Measurements from ENCODE around the gene ZNF783.

The ZNF783 gene

DNA sequence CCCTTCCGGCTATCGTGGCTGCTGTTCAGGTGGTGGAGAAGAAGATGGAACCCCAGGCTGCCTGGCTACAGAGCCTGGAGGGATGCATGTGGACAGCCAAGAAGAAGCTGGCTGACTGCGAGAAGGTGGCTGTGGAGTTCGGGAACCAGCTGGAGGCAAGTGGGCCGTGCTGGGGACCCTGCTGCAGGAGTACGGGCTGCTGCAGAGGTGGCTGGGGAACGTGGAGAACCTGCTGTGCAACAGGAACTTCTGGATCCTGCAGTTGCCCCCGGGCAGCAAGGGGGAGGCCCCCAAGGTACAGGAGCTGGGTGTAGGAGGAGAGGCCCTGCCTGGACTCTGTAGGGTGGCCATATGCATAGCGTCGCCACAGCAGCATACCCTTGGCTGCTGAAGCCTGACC lies 25.6 kb downstream of the ZNF783 start:
- Histone ChIP-seq H3K9me2 (replicated peaks; ENCODE audit: insufficient read depth, low read length) (no peaks in the 10 kb centered on the region), H3K4me2 (ENCODE audit: low read depth, low read length) (no peak overlapping the region), H3K79me2 (ENCODE audit: low read length) (0 out of 2 replicates have a peak, but pooled peaks cover 5% of the 10 kb centered on the region), H2AFZ (ENCODE audit: low read length) (no peak overlapping the region), H3K27ac (ENCODE audit: low read length) (no peak overlapping the region), H4K20me1 (ENCODE audit: insufficient read depth, low read length) (no peaks in the 10 kb centered on the region), H3K9ac (ENCODE audit: low read length) (no peak overlapping the region), H3K27me3 (replicated peaks; ENCODE audit: insufficient read depth, low read length) (no peaks in the 10 kb centered on the region), H3K9me3 (replicated peaks; ENCODE audit: insufficient read depth, low read length) (no peaks in the 10 kb centered on the region), H3K4me1 (ENCODE audit: low read length) (peaks cover 29% of the 10 kb centered on the region), H3K36me3 (replicated peaks; ENCODE audit: insufficient read depth, low read length) (no peaks in the 10 kb centered on the region), H3K4me3 (ENCODE audit: low read length) (no peak overlapping the region), H3F3A (ENCODE audit: insufficient read depth, low read length) (peaks cover 17% of the 10 kb centered on the region)
- DNase-seq: no peak
- TF ChIP-seq, protein P1, sequence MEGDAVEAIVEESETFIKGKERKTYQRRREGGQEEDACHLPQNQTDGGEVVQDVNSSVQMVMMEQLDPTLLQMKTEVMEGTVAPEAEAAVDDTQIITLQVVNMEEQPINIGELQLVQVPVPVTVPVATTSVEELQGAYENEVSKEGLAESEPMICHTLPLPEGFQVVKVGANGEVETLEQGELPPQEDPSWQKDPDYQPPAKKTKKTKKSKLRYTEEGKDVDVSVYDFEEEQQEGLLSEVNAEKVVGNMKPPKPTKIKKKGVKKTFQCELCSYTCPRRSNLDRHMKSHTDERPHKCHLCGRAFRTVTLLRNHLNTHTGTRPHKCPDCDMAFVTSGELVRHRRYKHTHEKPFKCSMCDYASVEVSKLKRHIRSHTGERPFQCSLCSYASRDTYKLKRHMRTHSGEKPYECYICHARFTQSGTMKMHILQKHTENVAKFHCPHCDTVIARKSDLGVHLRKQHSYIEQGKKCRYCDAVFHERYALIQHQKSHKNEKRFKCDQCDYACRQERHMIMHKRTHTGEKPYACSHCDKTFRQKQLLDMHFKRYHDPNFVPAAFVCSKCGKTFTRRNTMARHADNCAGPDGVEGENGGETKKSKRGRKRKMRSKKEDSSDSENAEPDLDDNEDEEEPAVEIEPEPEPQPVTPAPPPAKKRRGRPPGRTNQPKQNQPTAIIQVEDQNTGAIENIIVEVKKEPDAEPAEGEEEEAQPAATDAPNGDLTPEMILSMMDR (IDR thresholded peaks at IDR 0.05; ENCODE audit: low read length): no peak
- no peak for TF ChIP-seq EZH2 (optimal IDR thresholded peaks at IDR 0.05; ENCODE audit: low read depth, low read length)

DNA sequence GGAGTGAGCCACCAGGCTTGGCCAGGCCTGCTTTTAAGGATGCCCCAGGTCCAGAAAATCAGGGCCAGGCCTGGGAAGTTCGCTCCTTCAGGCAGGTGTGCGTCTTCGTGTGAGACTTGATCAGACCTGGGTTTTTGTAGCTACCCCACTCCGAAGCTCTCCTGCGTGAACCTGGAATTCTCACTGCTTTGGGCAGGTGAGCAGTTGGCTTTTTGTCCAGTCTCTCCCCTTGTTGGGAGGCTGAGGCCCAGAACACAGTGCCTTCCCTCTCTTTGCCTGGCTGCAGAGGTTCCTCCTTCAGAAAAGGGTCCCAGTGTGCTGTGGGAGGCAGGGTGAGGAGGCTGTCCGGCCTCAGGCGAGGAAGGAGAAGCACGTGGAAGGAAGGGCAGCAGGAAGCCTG lies 27.3 kb downstream of the ZNF783 start:
- H3K36me3 ChIP-seq (replicated peaks; ENCODE audit: insufficient read depth, low read length): no peaks in the 10 kb centered on the region
- TF ChIP-seq, protein P1 (IDR thresholded peaks at IDR 0.05; ENCODE audit: low read length): no peak
- TF ChIP-seq EZH2phosphoT487 (IDR thresholded peaks at IDR 0.05; ENCODE audit: low read length) (no peak), EZH2 (optimal IDR thresholded peaks at IDR 0.05; ENCODE audit: low read depth, low read length) (no peak)
- H3K9me3 ChIP-seq (replicated peaks; ENCODE audit: insufficient read depth, low read length): no peaks in the 10 kb centered on the region
- H3K4me1 ChIP-seq (ENCODE audit: low read length): peaks cover 17% of the 10 kb centered on the region
- H3F3A ChIP-seq (ENCODE audit: insufficient read depth, low read length): peaks cover 6% of the 10 kb centered on the region
- no peaks in the 10 kb centered on the region for H4K20me1 ChIP-seq (ENCODE audit: insufficient read depth, low read length)
- 0 out of 2 replicates have a peak, but pooled peaks cover 5% of the 10 kb centered on the region for H3K79me2 ChIP-seq (ENCODE audit: low read length)
- H3K4me3 ChIP-seq (ENCODE audit: low read length): no peak overlapping the region
- no peak overlapping the region for H3K9ac ChIP-seq (ENCODE audit: low read length)
- H3K9me2 ChIP-seq (replicated peaks; ENCODE audit: insufficient read depth, low read length): no peaks in the 10 kb centered on the region
- H3K4me2 ChIP-seq (ENCODE audit: low read depth, low read length): no peak overlapping the region
- no peaks in the 10 kb centered on the region for H3K27me3 ChIP-seq (replicated peaks; ENCODE audit: insufficient read depth, low read length)
- H2AFZ ChIP-seq (ENCODE audit: low read length): no peak overlapping the region
- DNase-seq: no peak
- H3K27ac ChIP-seq (ENCODE audit: low read length): no peak overlapping the region

DNA sequence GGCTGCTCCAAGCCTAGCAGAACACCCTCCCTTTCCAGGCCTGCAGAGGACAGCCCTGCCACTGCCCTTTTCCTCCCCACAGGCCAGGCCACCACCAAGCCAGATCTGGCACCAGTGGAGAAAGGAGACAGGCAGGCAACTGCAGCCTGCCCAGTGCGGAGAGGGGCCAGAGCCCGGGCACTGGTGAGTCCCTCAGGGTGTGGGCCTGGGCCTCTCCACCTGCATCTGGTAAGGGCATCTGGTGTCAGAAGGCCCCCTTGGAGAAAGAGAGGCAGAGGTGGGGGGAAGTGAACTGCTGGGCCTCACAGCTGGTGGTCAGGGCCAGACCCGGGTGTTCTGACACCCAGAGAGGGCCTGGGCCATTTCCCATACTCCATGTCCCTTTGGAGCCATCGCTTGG lies 27.9 kb downstream of the ZNF783 start:
- H4K20me1 ChIP-seq (ENCODE audit: insufficient read depth, low read length): no peaks in the 10 kb centered on the region
- no peak overlapping the region for H3K4me3 ChIP-seq (ENCODE audit: low read length)
- no peaks in the 10 kb centered on the region for H3K27me3 ChIP-seq (replicated peaks; ENCODE audit: insufficient read depth, low read length)
- DNase-seq: no peak
- 0 out of 2 replicates have a peak, but pooled peaks cover 5% of the 10 kb centered on the region for H3K79me2 ChIP-seq (ENCODE audit: low read length)
- H2AFZ ChIP-seq (ENCODE audit: low read length): no peak overlapping the region
- H3K9ac ChIP-seq (ENCODE audit: low read length): no peak overlapping the region
- H3K9me2 ChIP-seq (replicated peaks; ENCODE audit: insufficient read depth, low read length): no peaks in the 10 kb centered on the region
- peaks cover 13% of the 10 kb centered on the region; the same call in 1 of the 2 replicates for H3K4me1 ChIP-seq (ENCODE audit: low read length)
- no peak overlapping the region for H3K4me2 ChIP-seq (ENCODE audit: low read depth, low read length)
- TF ChIP-seq, protein P1 (IDR thresholded peaks at IDR 0.05; ENCODE audit: low read length): no peak
- TF ChIP-seq EZH2 (optimal IDR thresholded peaks at IDR 0.05; ENCODE audit: low read depth, low read length): no peak
- TF ChIP-seq EZH2phosphoT487 (IDR thresholded peaks at IDR 0.05; ENCODE audit: low read length): no peak
- H3K9me3 ChIP-seq (replicated peaks; ENCODE audit: insufficient read depth, low read length): no peaks in the 10 kb centered on the region
- H3K36me3 ChIP-seq (replicated peaks; ENCODE audit: insufficient read depth, low read length): no peaks in the 10 kb centered on the region
- H3F3A ChIP-seq (ENCODE audit: insufficient read depth, low read length): peaks cover under 1% of the 10 kb centered on the region; the same call in 1 of the 2 replicates
- H3K27ac ChIP-seq (ENCODE audit: low read length): no peak overlapping the region
